DND-41 (cell line): ENCODE results near the gene TUBGCP3.

Experiments used
- ATAC-seq: fragments of 200-7000 bp; cut with Tn5 transposase; 3 replicates; pipeline ENCODE4 v1.9.1; 2021; ENCODE audit warnings: low read depth; ENCODE audit not compliant: insufficient read depth
- DNase-seq: peaks from one replicate; pipeline ENCODE4 v3.0.0-alpha.2; 2020
- H2AFZ ChIP-seq: 2 replicates; pipeline ENCODE4 v1.6.0; 2012; ENCODE audit warnings: low read depth, low read length
- H3K27ac ChIP-seq: 2 replicates; pipeline ENCODE4 v1.5.1; 2012; ENCODE audit warnings: low read length, inconsistent platforms
- H3K27me3 ChIP-seq: fragments of 200-600 bp; sonication (generic); 2 replicates; pipeline ENCODE4 v1.6.0; 2012; ENCODE audit warnings: low read length, mild to moderate bottlenecking, inconsistent platforms; ENCODE audit not compliant: insufficient read depth, poor library complexity
- H3K36me3 ChIP-seq: 2 replicates; pipeline ENCODE4 v1.5.1; 2012; ENCODE audit warnings: low read length, inconsistent platforms; ENCODE audit not compliant: insufficient read depth
- H3K4me1 ChIP-seq: 2 replicates; pipeline ENCODE4 v1.5.1; 2012; ENCODE audit warnings: mild to moderate bottlenecking, low read length; ENCODE audit not compliant: insufficient read depth
- H3K4me2 ChIP-seq: 2 replicates; pipeline ENCODE4 v1.6.0; 2012; ENCODE audit warnings: mild to moderate bottlenecking, moderate library complexity, low read length, inconsistent platforms; ENCODE audit not compliant: insufficient read depth
- H3K4me3 ChIP-seq, 2 experiments: fragments of 200-600 bp in 1 of 2; shearing (Covaris generic) in 1 of 2; 2 replicates each; pipeline ENCODE4 v1.5.1; 2012 to 2016; ENCODE audit warnings: inconsistent platforms in 2 of 2, low read length in 2 of 2, mild to moderate bottlenecking in 2 of 2, low read depth in 1 of 2, moderate library complexity in 1 of 2
- H3K79me2 ChIP-seq: 2 replicates; pipeline ENCODE4 v1.6.0; 2012; ENCODE audit warnings: low read length, inconsistent platforms; ENCODE audit not compliant: insufficient read depth
- H3K9ac ChIP-seq: 2 replicates; pipeline ENCODE4 v1.6.0; 2012; ENCODE audit warnings: low read depth, mild to moderate bottlenecking, inconsistent platforms, low read length, moderate library complexity
- H3K9me3 ChIP-seq: 2 replicates; pipeline ENCODE4 v1.5.1; 2012; ENCODE audit warnings: low read length, moderate library complexity, mild to moderate bottlenecking, inconsistent platforms; ENCODE audit not compliant: insufficient read depth, severe bottlenecking
- H4K20me1 ChIP-seq: 2 replicates; pipeline ENCODE4 v1.6.0; 2012; ENCODE audit warnings: low read length; ENCODE audit not compliant: insufficient read depth
- EZH2 ChIP-seq: IDR thresholded peaks from 3 replicates; pipeline ENCODE4 v1.6.1; 2012; ENCODE audit warnings: borderline replicate concordance, low read depth, mild to moderate bottlenecking, moderate library complexity, low read length, inconsistent platforms; ENCODE audit not compliant: severe bottlenecking
- TF ChIP-seq, protein P1 (sequence below): IDR thresholded peaks from 2 replicates; pipeline ENCODE4 v1.5.1; 2012; ENCODE audit warnings: borderline replicate concordance, low read length, moderate library complexity, mild to moderate bottlenecking; ENCODE audit not compliant: poor library complexity, severe bottlenecking; ENCODE audit errors: extremely low read depth

The TUBGCP3 gene

DNA sequence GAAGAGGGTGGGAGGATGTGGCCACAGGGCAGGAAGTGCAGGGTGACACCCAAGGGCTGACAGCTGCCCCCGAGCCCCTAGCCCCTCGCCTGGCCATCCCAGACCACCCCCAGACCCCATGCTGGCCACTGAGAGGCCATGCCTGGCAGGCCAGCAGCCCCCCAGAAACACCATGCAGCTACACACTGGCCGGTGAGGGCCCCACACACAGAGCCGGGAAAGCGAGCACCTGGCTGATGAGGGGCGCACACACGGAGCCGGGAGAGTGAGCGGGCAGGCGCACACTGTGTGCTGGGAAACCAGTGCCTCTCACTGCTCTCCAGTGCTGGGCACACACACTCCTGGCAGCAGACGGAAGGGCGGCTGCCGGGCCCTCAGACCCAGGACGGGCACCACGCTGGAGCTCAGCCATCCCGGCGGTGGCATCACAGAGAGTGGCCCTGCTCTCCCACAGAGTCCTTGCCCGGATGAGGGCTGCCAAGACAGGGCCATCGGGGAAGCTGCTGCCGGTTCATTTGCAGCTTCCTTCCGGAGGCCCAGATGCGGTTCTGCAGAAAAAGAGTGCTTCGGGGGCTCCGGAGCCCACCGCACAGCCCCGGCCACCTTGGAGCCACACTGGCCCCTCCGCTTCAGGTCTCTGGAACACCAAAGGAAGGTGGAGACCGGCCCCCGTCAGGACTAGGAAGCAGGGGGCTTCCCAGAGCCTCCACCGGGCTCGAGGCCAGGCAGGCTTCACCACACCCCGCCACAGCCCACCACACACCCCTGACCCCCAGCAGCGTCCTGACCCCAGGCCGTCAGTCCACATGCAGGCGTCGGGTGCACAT, 135.4 kb downstream of the TUBGCP3 start:
- 0 out of 2 replicates have a peak, but pooled peaks cover 5% of the 10 kb centered on the region for H4K20me1 ChIP-seq
- ATAC-seq (no peak), DNase-seq (no peak)
- H3K27ac ChIP-seq = no peak overlapping the region
- H3K4me1 ChIP-seq = no peaks in the 10 kb centered on the region
- no peak overlapping the region for H2AFZ ChIP-seq
- H3K9ac ChIP-seq = no peak overlapping the region
- H3K9me3 ChIP-seq = no peaks in the 10 kb centered on the region
- H3K4me2 ChIP-seq = no peak overlapping the region
- H3K79me2 ChIP-seq = no peaks in the 10 kb centered on the region
- TF ChIP-seq, protein P1, sequence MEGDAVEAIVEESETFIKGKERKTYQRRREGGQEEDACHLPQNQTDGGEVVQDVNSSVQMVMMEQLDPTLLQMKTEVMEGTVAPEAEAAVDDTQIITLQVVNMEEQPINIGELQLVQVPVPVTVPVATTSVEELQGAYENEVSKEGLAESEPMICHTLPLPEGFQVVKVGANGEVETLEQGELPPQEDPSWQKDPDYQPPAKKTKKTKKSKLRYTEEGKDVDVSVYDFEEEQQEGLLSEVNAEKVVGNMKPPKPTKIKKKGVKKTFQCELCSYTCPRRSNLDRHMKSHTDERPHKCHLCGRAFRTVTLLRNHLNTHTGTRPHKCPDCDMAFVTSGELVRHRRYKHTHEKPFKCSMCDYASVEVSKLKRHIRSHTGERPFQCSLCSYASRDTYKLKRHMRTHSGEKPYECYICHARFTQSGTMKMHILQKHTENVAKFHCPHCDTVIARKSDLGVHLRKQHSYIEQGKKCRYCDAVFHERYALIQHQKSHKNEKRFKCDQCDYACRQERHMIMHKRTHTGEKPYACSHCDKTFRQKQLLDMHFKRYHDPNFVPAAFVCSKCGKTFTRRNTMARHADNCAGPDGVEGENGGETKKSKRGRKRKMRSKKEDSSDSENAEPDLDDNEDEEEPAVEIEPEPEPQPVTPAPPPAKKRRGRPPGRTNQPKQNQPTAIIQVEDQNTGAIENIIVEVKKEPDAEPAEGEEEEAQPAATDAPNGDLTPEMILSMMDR = no peak
- TF ChIP-seq EZH2 = no peak
- no peak overlapping the region for H3K4me3 ChIP-seq
- no peaks in the 10 kb centered on the region for H3K36me3 ChIP-seq
- no peaks in the 10 kb centered on the region for H3K27me3 ChIP-seq

DNA sequence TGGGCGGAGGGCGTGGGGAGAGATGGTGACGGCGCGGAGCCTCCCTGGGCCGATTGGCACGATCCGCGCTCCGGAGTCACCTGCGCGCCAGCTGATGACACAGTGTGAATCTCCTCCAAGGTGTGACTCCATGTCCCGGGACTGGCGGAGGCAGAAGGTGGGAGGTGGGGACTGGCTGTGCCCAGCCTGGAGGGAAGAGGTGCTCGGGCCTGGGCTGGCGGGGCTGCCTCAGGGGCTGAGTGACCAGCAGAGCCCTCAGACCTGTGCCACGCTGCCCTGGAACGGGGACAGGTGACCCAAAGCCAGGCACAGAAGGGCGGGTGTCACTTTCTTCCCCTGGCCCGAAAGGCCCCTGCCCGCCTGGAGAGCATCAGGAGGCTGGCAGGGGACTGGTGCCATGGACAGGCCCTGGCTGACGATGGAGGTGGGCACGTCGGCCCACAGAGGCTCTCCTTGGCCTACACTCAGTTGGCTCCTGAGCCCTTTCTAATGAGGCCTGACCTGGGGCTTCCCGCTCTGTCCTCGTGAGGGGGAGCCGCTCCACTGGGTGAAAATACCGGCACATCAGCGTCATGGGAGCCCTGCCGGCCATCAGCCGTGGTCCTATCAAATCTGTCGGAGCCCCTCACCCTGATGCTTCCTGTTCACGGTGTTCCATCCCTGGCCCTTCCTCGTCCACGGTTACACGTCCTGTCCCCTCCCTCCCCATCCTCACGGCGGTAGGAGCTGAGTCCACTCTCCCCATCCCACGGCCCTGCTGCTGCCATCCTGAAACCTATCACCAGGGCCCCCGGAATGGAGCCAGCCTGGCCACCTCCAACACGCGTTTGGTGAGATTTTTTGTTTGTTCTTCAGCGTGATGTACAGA, 136.2 kb downstream of the TUBGCP3 start:
- Histone ChIP-seq H4K20me1 (0 out of 2 replicates have a peak, but pooled peaks cover 5% of the 10 kb centered on the region), H3K4me1 (no peaks in the 10 kb centered on the region), H3K36me3 (no peaks in the 10 kb centered on the region), H3K27ac (no peak overlapping the region), H3K27me3 (peaks cover 2% of the 10 kb centered on the region), H3K9ac (no peak overlapping the region), H3K79me2 (no peaks in the 10 kb centered on the region), H3K9me3 (no peaks in the 10 kb centered on the region), H3K4me2 (no peak overlapping the region), H2AFZ (no peak overlapping the region), H3K4me3 (no peak overlapping the region)
- no peak for DNase-seq
- no peak for ATAC-seq
- TF ChIP-seq EZH2 = no peak
- TF ChIP-seq, protein P1 = no peak

DNA sequence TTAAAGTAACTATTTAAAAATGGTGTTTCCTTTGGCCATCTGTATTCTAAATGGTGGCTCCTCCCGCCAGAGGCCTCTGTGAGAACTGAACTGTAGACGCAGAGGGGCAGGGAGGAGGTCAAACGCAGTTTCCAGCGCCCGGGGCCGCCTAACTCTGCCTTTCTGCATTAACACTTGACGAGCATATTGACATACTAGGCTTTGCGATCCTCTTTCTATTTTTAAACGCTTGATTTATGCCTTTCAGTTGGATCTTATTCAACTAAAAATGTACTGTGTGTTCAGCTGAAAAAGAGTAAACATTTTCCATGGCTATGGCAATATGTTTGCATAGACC, 137.1 kb downstream of the TUBGCP3 start:
- no peak overlapping the region for H3K4me3 ChIP-seq
- no peak for TF ChIP-seq EZH2
- TF ChIP-seq, protein P1 = no peak
- no peak for ATAC-seq

More for the DNA sequence above, 137.1 kb downstream of the TUBGCP3 start:
- 0 out of 2 replicates have a peak, but pooled peaks cover 5% of the 10 kb centered on the region for H4K20me1 ChIP-seq
- no peak overlapping the region for H3K4me2 ChIP-seq
- H3K9me3 ChIP-seq = no peaks in the 10 kb centered on the region
- H3K79me2 ChIP-seq = no peaks in the 10 kb centered on the region
- DNase-seq = no peak
- H3K27ac ChIP-seq = no peak overlapping the region
- H3K4me1 ChIP-seq = no peaks in the 10 kb centered on the region
- peaks cover 2% of the 10 kb centered on the region for H3K27me3 ChIP-seq
- no peak overlapping the region for H2AFZ ChIP-seq
- no peak overlapping the region for H3K9ac ChIP-seq
- no peaks in the 10 kb centered on the region for H3K36me3 ChIP-seq
